ENCODE results near the gene TRIM77. TPM values are rescaled to one million over a fixed set of nuclear protein-coding genes. Genes with fewer than 3 reads are reported as not detected.
A peak's percentile ranks its signal among the peaks of the same experiment; 100 is the strongest.
"Not testable (repeated sequence)": the region's sequence is repeated elsewhere in the genome, so short reads cannot be mapped to it uniquely, and the experiment has no call there.

The TRIM77 gene
- total RNA-seq, 1 experiment from 2014 or later, result not detected

DNA sequence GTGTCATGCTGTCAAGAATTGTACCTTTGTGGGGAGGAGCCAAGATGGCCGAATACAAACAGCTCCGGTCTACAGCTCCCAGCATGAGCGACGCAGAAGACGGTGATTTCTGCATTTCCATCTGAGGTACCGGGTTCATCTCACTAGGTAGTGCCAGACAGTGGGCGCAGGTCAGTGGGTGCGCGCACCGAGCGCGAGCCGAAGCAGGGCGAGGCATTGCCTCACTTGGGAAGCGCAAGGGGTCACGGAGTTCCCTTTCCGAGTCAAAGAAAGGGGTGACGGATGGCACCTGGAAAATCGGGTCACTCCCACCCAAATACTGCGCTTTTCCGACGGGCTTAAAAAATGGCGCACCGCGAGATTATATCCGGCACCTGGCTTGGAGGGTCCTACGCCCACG, 34.1 kb downstream of the TRIM77 start:
- not testable (repeated sequence) for DNase-seq; H3K27me3 ChIP-seq (ENCODE audit: control insufficient read depth, insufficient read depth, low read length); H3K36me3 ChIP-seq (replicated peaks; ENCODE audit: control insufficient read depth, insufficient read depth, low read length)
- peak overlapping the region; percentile 27 for H3K4me3 ChIP-seq (ENCODE audit: insufficient read depth, low read depth, low read length)

DNA sequence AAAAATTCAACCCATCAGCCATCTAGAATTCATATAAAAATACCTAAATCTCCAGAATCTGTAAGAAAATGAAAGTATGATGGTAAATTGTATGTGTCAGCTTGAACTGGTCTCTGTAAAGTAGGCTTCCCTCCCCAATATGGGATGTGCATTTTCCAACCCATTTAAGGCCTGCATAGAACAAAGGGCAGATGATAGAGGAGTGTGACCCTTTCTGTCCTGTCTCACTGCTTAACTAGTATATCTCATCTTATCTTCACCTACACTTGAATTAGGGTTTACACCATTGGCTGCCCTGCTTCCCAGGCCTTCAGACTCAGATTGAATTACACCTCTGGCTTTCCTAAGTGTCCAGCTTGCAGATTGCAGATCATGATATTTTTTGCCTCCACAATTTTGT, 40.7 kb downstream of the TRIM77 start:
- not testable (repeated sequence) for H3K27me3 ChIP-seq (ENCODE audit: control insufficient read depth, insufficient read depth, low read length); DNase-seq; H3K36me3 ChIP-seq (replicated peaks; ENCODE audit: control insufficient read depth, insufficient read depth, low read length); H3K4me3 ChIP-seq (ENCODE audit: insufficient read depth, low read depth, low read length)

Other genes with a start within 250 kb of the TRIM77 start
- gene NOX4, start 218.9 kb upstream of the TRIM77 start, total RNA-seq (2014; rRNA removed; shearing (Covaris generic)), result 0.69 and 1.3 TPM in 2 replicates
- gene TRIM49, start 98.3 kb downstream of the TRIM77 start, total RNA-seq (2014; rRNA removed; shearing (Covaris generic)), result not detected in 2 replicates
- gene TRIM64B, start 168.2 kb downstream of the TRIM77 start, total RNA-seq (2014; rRNA removed; shearing (Covaris generic)), result not detected in 2 replicates
- not detected in 2 replicates for gene TRIM49D1, start 211.9 kb downstream of the TRIM77 start, total RNA-seq (2014; rRNA removed; shearing (Covaris generic))
- gene TRIM49D2, start 213.8 kb downstream of the TRIM77 start, total RNA-seq (2014; rRNA removed; shearing (Covaris generic)), result not detected in 2 replicates